Sigmoid colon (tissue), 7 donors: ENCODE measurements around the gene COL4A2. TPM values are rescaled to one million over a fixed set of nuclear protein-coding genes. Genes with fewer than 3 reads are reported as not detected.

Experiments
- DNase-seq: peaks from one replicate; pipeline ENCODE4 v3.0.0-alpha.2; 2019
- H3K27ac ChIP-seq, 4 donors: fragments of 200-600 bp; sonication (generic); one replicate each; pipeline ENCODE4 v1.5.1; 2016 to 2019; ENCODE audit warnings: mild to moderate bottlenecking in 1 of 4
- H3K27me3 ChIP-seq, 3 donors: fragments of 200-600 bp; sonication (generic); one replicate each; pipeline ENCODE4 v1.5.1; 2019; ENCODE audit warnings: mild to moderate bottlenecking in 1 of 3
- H3K36me3 ChIP-seq, 4 donors: fragments of 200-600 bp; sonication (generic); one replicate each; pipeline ENCODE4 v1.5.1; 2016 to 2019
- H3K4me1 ChIP-seq, 4 donors: fragments of 200-600 bp; sonication (generic); one replicate each; pipeline ENCODE4 v1.5.1; 2017 to 2019
- H3K4me3 ChIP-seq, 4 donors: fragments of 200-600 bp; sonication (generic); one replicate each; pipeline ENCODE4 v1.5.1; 2017 to 2019; ENCODE audit warnings: mild to moderate bottlenecking in 2 of 4, moderate library complexity in 1 of 4
- H3K9me3 ChIP-seq, 4 donors: fragments of 200-600 bp in 3 of 4; sonication (generic) in 3 of 4; one replicate each; pipeline versions ENCODE4 v1.5.1 to v1.6.1; 2013 to 2019
- CTCF ChIP-seq, 4 experiments: fragments of 450-650 bp in 3 of 4; fragments of 200-600 bp in 1 of 4; IDR thresholded peaks; one replicate each; pipeline ENCODE4 v1.5.1; 2016 to 2019; ENCODE audit warnings: antibody characterized with exemption in 4 of 4, mild to moderate bottlenecking in 3 of 4, moderate library complexity in 2 of 4
- EP300 ChIP-seq, 4 donors: sonication (generic); formaldehyde crosslinking; IDR thresholded peaks; one replicate each; pipeline ENCODE4 v1.6.1; 2017; ENCODE audit warnings: antibody characterized with exemption in 4 of 4
- POLR2A ChIP-seq, 2 donors: fragments of 450-650 bp; IDR thresholded peaks; one replicate each; pipeline ENCODE4 v1.6.1; 2016; ENCODE audit warnings: antibody characterized with exemption in 2 of 2, mild to moderate bottlenecking in 2 of 2, moderate library complexity in 2 of 2
- POLR2AphosphoS5 ChIP-seq, 4 donors: sonication (generic); formaldehyde crosslinking; IDR thresholded peaks; one replicate each; pipeline ENCODE4 v1.6.1; 2017; ENCODE audit warnings: antibody characterized with exemption in 4 of 4
- WGBS, 2 donors: extraction: QIAGEN DNeasy Blood & Tissue Kit; methylation state at CpG; one replicate each; pipeline ENCODE4 v1.1.7; 2013; 5-methylcytosine and 5-hydroxymethylcytosine counted together
- intact Hi-C: fragments of 100-400 bp; cut with DNase I; formaldehyde crosslinking; loops from one replicate; pipeline ENCODE4 v1.15.1; 2023
- polyA plus RNA-seq, 3 donors: library from polyadenylated mRNA; stranded (reverse); fragments of 200-250 nt; gene quantifications; one replicate each; pipeline ENCODE4 v1.2.3, GENCODE V29; 2013
- total RNA-seq, 4 donors: library from RNA; depleted of rRNA; stranded (reverse); fragments of >200 nt; gene quantifications; one replicate each; pipeline ENCODE4 v1.1.0, GENCODE V29; 2016
- donor health status: healthy with polysubstance abuse.
- donor health status: Bipolar disorder and iron deficiency.
- donor health status: healthy.

COL4A2 gene
- total and polyA plus RNA-seq, 7 donors = 24.0 to 1,039 (median 306) TPM

- H3K4me1 ChIP-seq = peaks cover 0 to 71% (median 43%) of the 10 kb centered on the region in 4 donors
- H3K4me3 ChIP-seq = no peak overlapping the region
- DNase-seq = peak; percentile 58
- H3K27ac ChIP-seq = peak overlapping the region; percentile 31 to 66 (median 55)
- no peaks in the 10 kb centered on the region for H3K9me3 ChIP-seq
- H3K36me3 ChIP-seq = peaks cover 0 to 8% (median 0%) of the 10 kb centered on the region in 4 donors
- H3K27me3 ChIP-seq = no peaks in the 10 kb centered on the region
- intact Hi-C loops = loop anchor here (5.0 kb wide), 1 partner anchor 33 kb away; no protein-coding TSS in a partner anchor
- WGBS, 2 donors = 61 to 79% methylated on average over 17 of the region's 17 CpGs
- TF ChIP-seq POLR2A (IDR thresholded peaks at IDR 0.05) (no peak), POLR2AphosphoS5 (IDR thresholded peaks at IDR 0.05) (no peak), EP300 (IDR thresholded peaks at IDR 0.05) (no peak), CTCF (IDR thresholded peaks at IDR 0.05) (no peak)
Observed at GRCh38 chr13:110523838-110524540, 216.9 kb downstream of the COL4A2 start.

GRCh38 chr13:110524541-110525257 lies 217.6 kb downstream of the COL4A2 start:
- intact Hi-C loops = loop anchor here (5.0 kb wide), 1 partner anchor 33 kb away; no protein-coding TSS in a partner anchor
- no peaks in the 10 kb centered on the region for H3K9me3 ChIP-seq
- H3K27ac ChIP-seq = peak overlapping the region; percentile 31 to 66 (median 55)
- no peak for TF ChIP-seq CTCF (IDR thresholded peaks at IDR 0.05)
- TF ChIP-seq POLR2AphosphoS5 (IDR thresholded peaks at IDR 0.05) = peak in 2 of 4 donors; percentile 5 to 11
- TF ChIP-seq POLR2A (IDR thresholded peaks at IDR 0.05) = peak in 1 of 2 donors; percentile 16
- no peak for TF ChIP-seq EP300 (IDR thresholded peaks at IDR 0.05)
- peaks cover 0 to 8% (median 0%) of the 10 kb centered on the region in 4 donors for H3K36me3 ChIP-seq
- H3K27me3 ChIP-seq = no peaks in the 10 kb centered on the region
- no peak overlapping the region for H3K4me3 ChIP-seq
- 10 to 38% methylated on average over 21 of the region's 21 CpGs for WGBS, 2 donors
- peak; percentile 78 for DNase-seq
- peaks cover 0 to 72% (median 43%) of the 10 kb centered on the region in 4 donors for H3K4me1 ChIP-seq

GRCh38 chr13:110525328-110526319 lies 218.5 kb downstream of the COL4A2 start:
- H3K27me3 ChIP-seq = no peaks in the 10 kb centered on the region
- H3K4me1 ChIP-seq = peaks cover 0 to 65% (median 37%) of the 10 kb centered on the region in 4 donors
- no peaks in the 10 kb centered on the region for H3K9me3 ChIP-seq
- intact Hi-C loops = no loop called here
- H3K27ac ChIP-seq = peak overlapping the region in 3 of 4 donors; percentile 31 to 66 (median 60)
- no peak overlapping the region for H3K4me3 ChIP-seq
- TF ChIP-seq POLR2A (IDR thresholded peaks at IDR 0.05) (no peak), CTCF (IDR thresholded peaks at IDR 0.05) (peak in 1 of 4 experiments; percentile 6), POLR2AphosphoS5 (IDR thresholded peaks at IDR 0.05) (no peak)
- peaks cover 0 to 8% (median 0%) of the 10 kb centered on the region in 4 donors for H3K36me3 ChIP-seq
- 13 to 41% methylated on average over 25 of the region's 25 CpGs for WGBS, 2 donors
- DNase-seq = peak; percentile 60

- TF ChIP-seq CTCF (IDR thresholded peaks at IDR 0.05) (no peak), POLR2AphosphoS5 (IDR thresholded peaks at IDR 0.05) (peak in 2 of 4 donors; percentile 25 to 48), POLR2A (IDR thresholded peaks at IDR 0.05) (no peak), EP300 (IDR thresholded peaks at IDR 0.05) (peak in 2 of 4 donors; percentile 77 to 81)
- WGBS, 2 donors = 72 to 85% methylated on average over 5 of the region's 5 CpGs
- intact Hi-C loops = no loop called here
- DNase-seq = peak; percentile 49
- Histone ChIP-seq H3K9me3 (no peaks in the 10 kb centered on the region), H3K4me1 (peaks cover 0 to 64% (median 34%) of the 10 kb centered on the region in 4 donors), H3K36me3 (peaks cover 0 to 4% (median 0%) of the 10 kb centered on the region in 4 donors), H3K27ac (peak overlapping the region; percentile 23 to 74 (median 64)), H3K4me3 (no peak overlapping the region), H3K27me3 (no peaks in the 10 kb centered on the region)
Observed at GRCh38 chr13:110528371-110528770, 221.3 kb downstream of the COL4A2 start.
